HFFc6 (cell line): ENCODE measurements around the gene NAV1. TPM values are rescaled to one million over a fixed set of nuclear protein-coding genes. Genes with fewer than 3 reads are reported as not detected.
A peak's percentile ranks its signal among the peaks of the same experiment; 100 is the strongest.

Experiments
- DNase-seq: peaks from one replicate; pipeline ENCODE4 v3.0.0-alpha.2; 2018
- H3K27ac Mint-ChIP-seq: 2 replicates; pipeline ENCODE4 v1.8.0; 2020; ENCODE audit warnings: mild to moderate bottlenecking, mixed read lengths
- H3K27me3 Mint-ChIP-seq: 2 replicates; pipeline ENCODE4 v1.8.0; 2021; ENCODE audit warnings: mild to moderate bottlenecking, moderate library complexity, mixed read lengths; ENCODE audit not compliant: insufficient read depth
- H3K36me3 Mint-ChIP-seq: 2 replicates; pipeline ENCODE4 v1.8.0; 2021; ENCODE audit warnings: low read depth, mixed read lengths
- H3K4me1 Mint-ChIP-seq: 2 replicates; pipeline ENCODE4 v1.8.0; 2020; ENCODE audit warnings: low read depth, mixed read lengths
- H3K4me3 Mint-ChIP-seq: 2 replicates; pipeline ENCODE4 v1.8.0; 2020; ENCODE audit warnings: mild to moderate bottlenecking, moderate library complexity, mixed read lengths
- H3K9me3 Mint-ChIP-seq: 2 replicates; pipeline ENCODE4 v1.8.0; 2020; ENCODE audit warnings: mild to moderate bottlenecking, mixed read lengths
- total RNA-seq, 6 experiments: library from RNA; stranded (reverse); fragmentation: NEBNext Ultra II Directional; extraction: Animal tissue kit (Norgen Biotek cat#: 25700); gene quantifications; 2 replicates in 1 of 6; 3 replicates in 5 of 6; pipeline ENCODE4 v1.2.3, GENCODE V29; 2021
- TF ChIP-seq, protein P1 (sequence below): fragments of 200-600 bp; sonication (generic); IDR thresholded peaks from 2 replicates; pipeline ENCODE4 v1.5.0; 2021; ENCODE audit warnings: antibody characterized with exemption, mild to moderate bottlenecking

NAV1 gene
- total RNA-seq, 6 experiments from 2014 or later = 72.9 to 88.0 (median 78.4) TPM

DNA sequence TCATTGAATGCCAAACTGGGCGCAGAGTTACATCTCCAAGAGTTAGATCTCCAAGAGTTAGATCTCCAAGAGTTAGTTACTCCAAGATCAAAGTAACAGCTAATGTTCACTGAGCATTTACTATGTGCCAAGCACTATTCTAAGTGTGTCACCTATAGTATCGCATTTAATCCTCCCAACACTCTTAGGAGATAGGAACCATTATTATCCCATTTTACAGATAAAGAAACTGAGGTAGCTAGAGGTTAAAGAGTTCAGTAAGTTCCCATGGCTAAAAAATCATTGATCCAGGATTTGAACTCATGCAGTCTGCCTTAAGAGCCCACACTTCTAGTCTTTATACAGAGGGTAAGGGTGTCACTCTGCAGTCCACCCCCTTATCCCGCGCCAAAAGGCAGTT, 1.5 kb upstream of the NAV1 start:
- peaks cover 81% of the 10 kb centered on the region for H3K4me1 Mint-ChIP-seq
- TF ChIP-seq, protein P1, sequence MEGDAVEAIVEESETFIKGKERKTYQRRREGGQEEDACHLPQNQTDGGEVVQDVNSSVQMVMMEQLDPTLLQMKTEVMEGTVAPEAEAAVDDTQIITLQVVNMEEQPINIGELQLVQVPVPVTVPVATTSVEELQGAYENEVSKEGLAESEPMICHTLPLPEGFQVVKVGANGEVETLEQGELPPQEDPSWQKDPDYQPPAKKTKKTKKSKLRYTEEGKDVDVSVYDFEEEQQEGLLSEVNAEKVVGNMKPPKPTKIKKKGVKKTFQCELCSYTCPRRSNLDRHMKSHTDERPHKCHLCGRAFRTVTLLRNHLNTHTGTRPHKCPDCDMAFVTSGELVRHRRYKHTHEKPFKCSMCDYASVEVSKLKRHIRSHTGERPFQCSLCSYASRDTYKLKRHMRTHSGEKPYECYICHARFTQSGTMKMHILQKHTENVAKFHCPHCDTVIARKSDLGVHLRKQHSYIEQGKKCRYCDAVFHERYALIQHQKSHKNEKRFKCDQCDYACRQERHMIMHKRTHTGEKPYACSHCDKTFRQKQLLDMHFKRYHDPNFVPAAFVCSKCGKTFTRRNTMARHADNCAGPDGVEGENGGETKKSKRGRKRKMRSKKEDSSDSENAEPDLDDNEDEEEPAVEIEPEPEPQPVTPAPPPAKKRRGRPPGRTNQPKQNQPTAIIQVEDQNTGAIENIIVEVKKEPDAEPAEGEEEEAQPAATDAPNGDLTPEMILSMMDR = no peak
- H3K9me3 Mint-ChIP-seq = no peaks in the 10 kb centered on the region
- peak overlapping the region; percentile 99 for H3K27ac Mint-ChIP-seq
- no peaks in the 10 kb centered on the region for H3K27me3 Mint-ChIP-seq
- DNase-seq = no peak
- H3K4me3 Mint-ChIP-seq = peak overlapping the region; percentile 86; the same call in 1 of the 2 replicates
- H3K36me3 Mint-ChIP-seq = peaks cover 3% of the 10 kb centered on the region; the same call in 1 of the 2 replicates

DNA sequence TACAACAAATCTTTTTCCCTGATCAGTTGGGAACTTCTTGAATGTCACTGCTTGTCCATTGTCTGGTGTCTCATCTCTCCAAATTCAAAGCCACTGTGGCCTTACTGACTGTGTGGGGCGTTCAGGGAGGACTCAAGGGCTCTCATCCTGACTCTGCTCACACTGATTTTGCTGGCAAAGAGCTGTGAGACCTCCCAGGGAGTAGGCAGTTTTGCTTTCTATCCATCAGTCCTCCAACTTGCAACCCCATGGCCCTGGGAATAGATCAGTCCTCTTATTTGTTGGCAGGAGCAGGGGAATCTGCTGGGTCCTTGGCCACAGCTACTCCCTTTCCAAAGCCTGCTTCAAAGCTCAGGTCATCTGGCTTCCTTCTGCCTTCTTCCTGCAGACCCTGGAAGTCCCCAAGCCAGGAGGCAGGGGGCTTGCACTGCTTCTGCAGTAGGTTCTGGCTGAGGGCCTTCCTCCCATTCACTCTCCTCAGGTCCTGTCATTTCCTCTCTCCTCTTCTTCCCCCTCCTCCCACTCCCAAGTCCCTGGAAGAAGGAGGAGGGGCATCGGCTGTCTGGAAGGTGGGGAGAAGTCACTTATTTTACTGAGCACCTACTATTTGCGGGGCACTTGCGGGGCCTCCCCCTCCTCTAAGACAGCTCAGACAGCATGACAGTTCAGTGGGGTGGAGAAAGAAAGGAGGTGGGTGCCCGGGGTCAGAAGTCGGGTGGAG, 876 bp upstream of the NAV1 start:
- H3K27me3 Mint-ChIP-seq = no peaks in the 10 kb centered on the region
- H3K4me3 Mint-ChIP-seq = peak overlapping the region; percentile 86
- peaks cover 81% of the 10 kb centered on the region for H3K4me1 Mint-ChIP-seq
- DNase-seq = no peak
- H3K36me3 Mint-ChIP-seq = peaks cover 3% of the 10 kb centered on the region; the same call in 1 of the 2 replicates
- peak overlapping the region; percentile 99 for H3K27ac Mint-ChIP-seq
- TF ChIP-seq, protein P1 = no peak
- H3K9me3 Mint-ChIP-seq = no peaks in the 10 kb centered on the region

DNA sequence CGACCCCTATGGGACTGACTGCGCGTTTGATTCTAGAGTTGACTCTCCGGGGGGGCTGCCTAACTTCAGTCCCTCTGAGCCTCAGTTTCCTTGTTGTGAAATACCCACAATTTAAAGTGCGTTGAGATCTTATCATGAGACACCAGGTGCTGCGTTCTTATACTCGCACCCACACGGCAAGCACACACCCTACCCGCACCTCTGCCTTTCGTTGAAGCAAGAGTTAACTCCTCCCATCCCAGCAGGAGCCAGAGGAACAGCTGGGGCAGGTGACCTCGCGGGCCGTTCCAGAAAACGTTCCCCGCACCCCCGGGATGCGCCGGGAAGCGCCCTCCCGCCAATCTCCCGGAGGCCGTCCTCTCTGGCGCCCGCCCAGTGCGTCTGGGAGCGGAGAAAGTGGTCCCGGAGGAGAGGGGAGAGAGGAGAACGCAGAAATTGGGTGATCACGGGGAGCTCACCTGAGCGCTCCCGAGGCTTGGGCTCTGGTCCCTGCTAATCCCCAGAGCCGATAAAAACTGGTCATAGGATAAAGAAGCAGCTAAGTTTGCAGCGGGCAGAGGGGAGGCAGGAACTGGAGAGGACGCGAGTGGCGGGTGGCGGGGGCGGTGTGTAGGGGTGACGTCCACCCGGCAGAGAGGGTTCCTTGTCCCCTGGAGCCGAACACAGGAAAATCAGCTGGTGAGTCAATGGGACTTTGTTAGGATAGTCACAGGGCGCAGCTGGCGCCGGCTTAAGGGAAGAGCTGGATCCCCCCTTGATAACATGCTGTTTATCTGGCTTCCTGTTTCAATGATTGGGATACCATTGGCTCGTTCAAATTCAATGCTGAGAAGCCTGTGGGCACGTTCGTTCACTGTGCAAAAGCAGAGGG, 869 bp downstream of the NAV1 start:
- DNase-seq = peak; percentile 71
- TF ChIP-seq, protein P1 = no peak
- peaks cover 84% of the 10 kb centered on the region for H3K4me1 Mint-ChIP-seq
- H3K27me3 Mint-ChIP-seq = peaks cover 3% of the 10 kb centered on the region; the same call in 1 of the 2 replicates
- no peaks in the 10 kb centered on the region for H3K9me3 Mint-ChIP-seq
- peak overlapping the region; percentile 89 for H3K4me3 Mint-ChIP-seq
- H3K36me3 Mint-ChIP-seq = peaks cover 14% of the 10 kb centered on the region; the same call in 1 of the 2 replicates
- peak overlapping the region; percentile 92 for H3K27ac Mint-ChIP-seq

DNA sequence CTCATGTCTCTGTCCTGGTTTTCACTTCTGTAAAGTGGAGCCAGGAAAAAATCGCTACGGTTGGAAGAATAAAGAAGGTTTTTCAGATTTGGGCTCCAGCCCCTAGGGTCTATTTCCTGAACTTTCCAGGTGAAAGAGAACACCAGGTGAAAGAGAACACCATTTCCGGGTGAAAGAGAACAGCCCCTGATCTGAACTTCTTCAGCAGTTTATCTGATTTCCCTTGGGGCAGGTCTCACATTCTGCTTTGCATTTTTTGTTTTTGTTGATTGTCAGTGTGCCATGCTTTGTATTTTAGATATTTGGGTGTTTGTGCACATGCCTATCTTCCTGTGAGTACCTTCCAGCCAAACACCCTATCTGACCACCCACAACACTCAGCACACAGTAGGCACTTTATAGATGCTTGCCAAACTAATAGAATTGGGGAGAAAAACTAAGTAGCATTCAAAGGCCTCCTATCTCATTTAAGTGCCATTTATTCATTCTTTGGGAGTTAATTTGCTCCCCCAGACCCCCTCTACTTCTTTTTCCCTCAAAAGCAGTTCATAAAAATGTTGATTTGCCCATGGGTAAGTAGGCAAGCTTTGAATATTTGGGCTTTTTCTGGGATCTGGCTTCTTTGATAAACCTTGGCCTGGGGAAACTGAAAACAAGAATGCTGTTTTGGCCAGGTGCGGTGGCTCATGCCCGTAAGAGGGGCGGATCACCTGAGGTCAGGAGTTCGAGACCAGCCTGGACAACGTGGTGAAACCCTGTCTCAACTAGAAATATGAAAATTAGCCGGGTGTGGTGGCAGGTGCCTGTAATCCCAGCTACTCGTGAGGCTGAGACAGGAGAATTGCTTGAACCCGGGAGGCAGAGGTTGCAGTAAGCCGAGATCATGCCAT, 2.2 kb downstream of the NAV1 start:
- TF ChIP-seq, protein P1 = no peak
- Mint-ChIP-seq H3K27me3 (peaks cover 3% of the 10 kb centered on the region; the same call in 1 of the 2 replicates), H3K27ac (peak overlapping the region; percentile 92), H3K4me3 (peak overlapping the region; percentile 89), H3K4me1 (peaks cover 84% of the 10 kb centered on the region), H3K9me3 (no peaks in the 10 kb centered on the region), H3K36me3 (peaks cover 16% of the 10 kb centered on the region; the same call in 1 of the 2 replicates)
- DNase-seq = no peak
